T-helper 22 cell (primary cell): ENCODE measurements around the gene RENBP.

Source experiments
- DNase-seq: peaks from one replicate; pipeline ENCODE4 v3.0.0-alpha.2; 2020; ENCODE audit warnings: low read depth

RENBP gene

GRCh38 chrX:153919281-153919680 is 25.2 kb downstream of the RENBP start:
- DNase-seq: no peak

DNA sequence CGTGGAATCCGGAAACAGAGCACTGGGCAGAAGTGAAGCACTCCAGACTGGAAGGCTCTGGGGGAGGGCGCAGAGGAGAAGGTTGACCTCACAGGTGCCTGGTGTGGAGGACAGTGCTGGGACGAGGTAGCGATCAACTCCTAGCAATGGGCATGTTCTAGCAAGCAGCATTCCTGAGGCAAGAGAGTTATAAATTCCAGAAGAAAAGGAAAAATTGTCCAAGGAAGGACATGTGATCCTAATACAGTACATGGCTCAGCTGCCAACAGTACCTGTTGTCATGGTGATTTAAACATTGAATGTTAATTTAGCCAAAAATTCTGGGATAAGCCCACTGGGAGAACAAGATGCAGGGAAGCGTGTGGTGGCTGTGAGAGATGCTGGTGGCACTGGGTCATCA is 26.6 kb downstream of the RENBP start:
- no peak for DNase-seq

DNA sequence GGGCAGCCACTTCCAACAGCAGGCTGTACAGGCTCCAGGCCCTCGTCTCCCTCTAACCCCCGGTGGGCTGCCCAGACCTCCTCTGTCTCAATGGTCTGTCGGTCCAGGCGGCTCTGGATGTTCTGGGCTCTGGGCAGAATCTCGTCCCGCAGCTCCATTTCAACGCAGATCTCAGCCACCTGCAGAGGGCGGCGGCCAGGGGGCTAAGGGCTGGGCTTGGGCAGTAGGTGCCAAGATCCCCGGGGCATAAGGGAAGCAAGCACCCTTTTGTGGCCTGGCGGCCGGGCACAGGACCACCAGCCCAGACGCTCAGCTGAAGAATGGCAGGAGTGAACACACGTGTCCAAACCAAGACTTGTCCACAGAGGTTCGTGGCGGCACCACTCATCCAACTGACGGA is 30.7 kb downstream of the RENBP start:
- no peak for DNase-seq

DNA sequence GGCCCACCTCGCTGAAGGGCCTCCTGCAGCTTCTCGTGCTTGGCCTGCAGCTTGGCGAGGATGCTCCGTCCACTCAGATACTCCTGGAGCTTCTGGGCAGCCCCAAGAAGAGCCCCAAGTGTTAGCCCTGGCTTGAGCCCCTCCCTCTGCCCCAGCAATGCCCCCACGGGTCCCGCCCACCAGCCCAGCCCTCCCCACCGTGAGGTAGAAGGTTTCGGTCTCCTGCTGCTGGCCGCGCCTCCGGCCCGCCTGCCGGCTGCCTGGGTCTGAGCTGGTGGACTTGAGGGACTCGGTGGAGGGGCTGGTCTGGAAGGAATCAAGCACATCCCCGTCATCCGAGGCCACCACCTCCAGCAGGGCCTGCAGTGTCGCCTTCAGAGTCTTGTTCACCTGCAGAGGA is 31.2 kb downstream of the RENBP start:
- DNase-seq: no peak

GRCh38 chrX:153911798-153912197 is 32.6 kb downstream of the RENBP start:
- DNase-seq: no peak

DNA sequence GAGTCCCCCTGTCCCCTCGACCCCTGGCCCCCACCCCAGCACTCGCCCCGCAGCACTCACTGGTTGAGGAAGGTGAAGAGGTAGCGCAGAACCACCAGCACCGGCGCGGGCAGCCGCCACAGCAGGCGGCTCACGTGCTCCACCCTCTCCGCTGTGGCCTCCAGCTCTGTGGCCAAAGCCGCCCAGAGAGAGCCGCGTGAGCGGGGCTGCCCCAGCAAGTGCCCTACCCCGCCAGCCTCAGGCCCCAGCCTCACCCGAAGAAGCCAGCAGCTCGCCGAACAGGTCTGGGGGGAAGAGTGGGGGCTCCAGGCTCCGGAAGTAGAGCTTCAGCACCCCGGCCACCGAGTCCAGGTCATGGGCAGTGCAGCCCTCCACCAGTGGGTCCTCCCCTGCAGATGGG is 34.0 kb downstream of the RENBP start:
- DNase-seq: no peak

DNA sequence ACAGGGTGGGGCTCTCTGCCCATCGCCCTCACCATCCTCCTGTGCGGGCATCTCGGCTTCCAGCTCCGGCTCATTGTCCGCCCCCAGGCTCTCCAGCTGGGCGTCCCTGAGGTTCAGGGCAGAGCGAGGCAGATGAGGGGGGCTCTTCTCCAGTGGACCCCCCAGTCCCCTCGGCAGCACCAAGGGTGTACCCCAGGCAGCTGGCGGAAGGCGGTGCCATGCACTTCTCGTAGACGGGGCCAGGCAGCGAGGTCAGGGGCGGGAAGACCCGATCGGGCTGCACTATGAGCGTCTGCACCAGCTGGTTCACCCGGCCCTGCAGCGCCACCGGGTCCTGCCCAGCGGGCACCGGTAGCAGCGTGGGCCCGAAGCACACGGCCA is 34.5 kb downstream of the RENBP start:
- no peak for DNase-seq

- no peak for DNase-seq
Measured at GRCh38 chrX:153909024-153909979, 35.1 kb downstream of the RENBP start.

- DNase-seq: no peak
Measured at GRCh38 chrX:153908219-153908860, 36.1 kb downstream of the RENBP start.

- no peak for DNase-seq
Measured at GRCh38 chrX:153907456-153907855, 37.0 kb downstream of the RENBP start.

- no peak for DNase-seq
Measured at GRCh38 chrX:153906126-153906917, 38.1 kb downstream of the RENBP start.

DNA sequence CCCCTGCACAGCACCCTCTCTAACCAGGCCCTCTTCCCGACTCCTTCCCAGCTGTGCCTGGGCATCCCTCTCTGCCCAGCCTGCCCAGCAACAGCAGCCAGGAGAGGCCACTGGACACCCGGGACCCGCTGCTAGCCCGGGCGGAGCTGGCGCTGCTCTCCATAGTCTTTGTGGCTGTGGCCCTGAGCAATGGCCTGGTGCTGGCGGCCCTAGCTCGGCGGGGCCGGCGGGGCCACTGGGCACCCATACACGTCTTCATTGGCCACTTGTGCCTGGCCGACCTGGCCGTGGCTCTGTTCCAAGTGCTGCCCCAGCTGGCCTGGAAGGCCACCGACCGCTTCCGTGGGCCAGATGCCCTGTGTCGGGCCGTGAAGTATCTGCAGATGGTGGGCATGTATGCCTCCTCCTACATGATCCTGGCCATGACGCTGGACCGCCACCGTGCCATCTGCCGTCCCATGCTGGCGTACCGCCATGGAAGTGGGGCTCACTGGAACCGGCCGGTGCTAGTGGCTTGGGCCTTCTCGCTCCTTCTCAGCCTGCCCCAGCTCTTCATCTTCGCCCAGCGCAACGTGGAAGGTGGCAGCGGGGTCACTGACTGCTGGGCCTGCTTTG is 38.9 kb downstream of the RENBP start:
- no peak for DNase-seq

GRCh38 chrX:153903991-153904957 is 40.2 kb downstream of the RENBP start, which contains the start of gene AVPR2:
AVPR2 (plus strand) TSS chrX:153904673; CDS start chrX:153905146, 473 bp downstream.
- DNase-seq: no peak

DNA sequence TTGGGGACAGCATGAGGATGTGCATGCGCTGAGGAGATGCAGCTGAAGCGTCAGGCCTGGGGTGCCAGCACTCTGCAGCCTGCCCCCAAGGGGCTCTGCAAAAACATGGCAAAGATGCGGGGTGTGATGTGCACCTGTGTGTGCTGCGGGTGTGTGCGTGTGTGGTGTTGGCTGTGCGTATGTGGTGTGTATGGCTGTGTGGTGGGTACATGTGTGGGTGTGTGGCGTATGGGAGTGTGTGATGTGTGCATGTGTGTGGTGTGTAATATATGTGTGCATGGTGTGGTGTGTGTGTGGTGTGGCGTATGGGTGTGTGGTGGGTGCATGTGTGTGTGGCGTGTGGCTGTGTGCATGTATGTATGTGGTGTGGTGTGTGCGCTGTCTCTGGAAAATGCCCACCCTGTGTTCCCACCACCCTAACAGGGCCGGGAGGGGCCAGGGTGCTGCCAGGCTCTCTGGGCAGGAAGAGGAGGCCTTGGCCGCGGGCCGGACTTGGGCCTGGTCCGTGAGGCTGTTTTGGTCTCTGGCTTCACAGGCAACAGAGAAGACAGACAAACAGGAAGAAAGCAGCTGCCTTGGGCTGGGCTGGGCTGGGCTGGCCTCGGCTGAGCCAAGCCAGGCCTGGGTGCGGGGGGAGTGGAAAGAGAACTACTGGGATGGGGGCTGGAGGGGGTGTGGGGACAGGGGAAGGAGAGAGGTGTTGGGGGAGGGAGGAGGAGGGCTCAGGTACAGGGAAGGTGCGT is 41.0 kb downstream of the RENBP start:
- DNase-seq: no peak

DNA sequence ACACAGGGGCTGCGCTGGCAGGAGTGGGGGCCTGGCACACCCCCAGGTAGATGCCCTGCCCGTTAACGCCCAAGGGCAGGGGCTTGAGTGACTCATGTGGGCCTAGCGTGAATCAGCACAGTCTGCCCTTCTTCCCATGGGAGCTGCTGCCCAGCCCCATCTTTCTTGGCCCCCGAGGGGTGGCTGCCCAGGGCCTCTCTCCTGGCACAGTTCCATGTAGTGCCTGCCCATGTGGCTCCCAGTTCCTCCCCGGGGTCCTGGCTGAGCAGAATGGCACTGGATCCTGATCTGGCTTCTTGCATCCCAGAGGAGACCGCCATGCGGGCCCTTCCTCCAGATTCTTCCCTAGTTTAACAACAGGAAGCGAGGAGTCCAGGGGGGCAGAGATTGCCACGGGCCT is 42.1 kb downstream of the RENBP start:
- DNase-seq: no peak

- DNase-seq: no peak
Measured at GRCh38 chrX:153901753-153902140, 42.7 kb downstream of the RENBP start.

DNA sequence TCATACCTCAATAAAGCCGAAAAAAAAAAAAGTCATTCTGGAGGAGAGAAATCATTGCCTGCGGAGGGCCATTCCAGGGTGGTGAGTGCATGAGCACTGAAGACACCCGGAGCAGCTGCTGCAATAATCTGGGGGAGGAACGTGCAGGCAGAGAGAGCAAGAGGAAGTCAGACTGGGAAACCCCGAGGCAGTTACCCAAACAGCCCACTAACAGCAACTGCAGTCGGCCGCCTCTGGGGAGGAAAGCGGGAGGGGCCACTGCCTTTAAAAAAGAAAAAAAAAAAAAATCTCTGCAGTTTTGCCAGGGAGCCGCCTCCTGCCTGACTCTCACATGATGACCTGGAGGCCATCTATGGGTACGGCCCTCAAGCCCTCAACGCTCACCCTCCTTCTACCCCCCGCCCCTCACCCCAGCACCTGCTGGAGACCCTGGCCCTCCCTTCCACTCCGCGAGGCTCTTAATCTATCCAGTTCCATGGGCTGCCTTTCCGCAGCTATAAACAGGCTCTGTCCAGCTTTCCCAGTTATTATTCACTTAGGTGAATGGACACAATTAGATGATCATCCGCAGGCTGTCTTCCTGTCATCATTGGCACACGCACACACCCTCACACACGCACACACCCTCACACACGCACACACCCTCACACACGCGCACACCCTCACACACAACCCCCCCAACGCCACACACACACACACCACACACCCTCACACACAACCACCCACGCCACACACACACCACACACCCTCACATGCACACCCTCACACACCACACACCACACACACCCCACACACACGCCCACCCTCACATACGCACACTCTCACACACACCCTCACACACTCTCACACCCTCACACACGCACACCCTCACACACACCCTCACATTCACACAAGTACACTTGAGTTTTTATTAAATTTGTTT is 43.4 kb downstream of the RENBP start:
- peak; percentile 40 for DNase-seq

GRCh38 chrX:153897899-153898298 is 46.5 kb downstream of the RENBP start:
- DNase-seq: no peak

DNA sequence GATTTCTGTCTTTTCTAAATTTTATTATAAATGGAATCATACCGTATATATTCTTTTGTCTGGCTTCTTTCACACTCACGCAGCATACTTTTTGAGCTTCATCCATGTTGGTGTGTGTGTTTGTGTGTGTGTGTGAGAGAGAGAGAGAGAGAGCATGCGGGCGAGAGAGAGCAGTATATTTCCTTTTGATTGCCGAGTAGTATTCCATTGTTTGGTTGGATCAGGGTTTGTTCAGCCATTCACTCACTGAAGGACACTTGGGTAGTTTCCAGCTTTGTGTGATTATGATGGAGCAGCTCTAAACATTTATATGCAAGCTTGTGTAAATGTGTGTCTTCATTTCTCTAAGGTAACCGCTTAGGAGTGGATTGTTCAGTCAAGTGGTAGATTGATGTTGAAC is 55.3 kb downstream of the RENBP start:
- no peak for DNase-seq
